Testis (tissue), 3 donors: Measurements from ENCODE around the gene TPSD1. TPM values are rescaled to one million over a fixed set of nuclear protein-coding genes. Genes with fewer than 3 reads are reported as not detected.
A peak's percentile ranks its signal among the peaks of the same experiment; 100 is the strongest.

Experiments used
- DNase-seq: peaks from one replicate; pipeline ENCODE4 v3.0.0-alpha.2; 2019
- H3K27ac ChIP-seq, 2 donors: fragments of 200-600 bp; sonication (generic); one replicate each; pipeline ENCODE4 v1.5.1; 2019
- H3K27me3 ChIP-seq: fragments of 200-600 bp; sonication (generic); one replicate; pipeline ENCODE4 v1.5.1; 2019
- H3K36me3 ChIP-seq: fragments of 200-600 bp; sonication (generic); one replicate; pipeline ENCODE4 v1.5.1; 2017; ENCODE audit warnings: low read depth; ENCODE audit errors: missing control alignments
- H3K4me1 ChIP-seq: fragments of 200-600 bp; sonication (generic); one replicate; pipeline ENCODE4 v1.5.1; 2019
- H3K4me3 ChIP-seq, 2 donors: fragments of 200-600 bp; sonication (generic); one replicate each; pipeline ENCODE4 v1.5.1; 2017 to 2019
- H3K9me3 ChIP-seq: fragments of 200-600 bp; sonication (generic); one replicate; pipeline ENCODE4 v1.5.1; 2017
- CTCF ChIP-seq, 3 experiments: fragments of 450-650 bp in 2 of 3; fragments of 200-600 bp in 1 of 3; sonication (generic) in 1 of 3; IDR thresholded peaks; one replicate each; pipeline ENCODE4 v1.5.1; 2016 to 2019; ENCODE audit warnings: antibody characterized with exemption in 3 of 3, mild to moderate bottlenecking in 2 of 3, moderate library complexity in 1 of 3
- POLR2A ChIP-seq: fragments of 450-650 bp; IDR thresholded peaks from one replicate; pipeline ENCODE4 v1.6.1; 2017; ENCODE audit warnings: antibody characterized with exemption, mild to moderate bottlenecking, moderate library complexity
- WGBS, 2 donors: methylation state at CpG; one replicate each; pipeline ENCODE4 v1.1.5; 2018; 5-methylcytosine and 5-hydroxymethylcytosine counted together
- intact Hi-C: fragments of 100-400 bp; cut with DNase I; formaldehyde crosslinking; loops from one replicate; pipeline ENCODE4 v1.15.1; 2023; ENCODE audit warnings: low total_unique reads
- polyA plus RNA-seq: library from polyadenylated mRNA; stranded (reverse); fragments of 350-450 nt; fragmentation: Illumina TruSeq; extraction: RNeasy Lipid Tissue Mini Kit (QIAGEN cat#74804); gene quantifications from one replicate; pipeline ENCODE4 v1.2.3, GENCODE V29; 2014; ENCODE audit warnings: low read depth, low replicate concordance; ENCODE audit not compliant: insufficient read depth
- total RNA-seq, 2 donors: library from RNA; depleted of rRNA; stranded (reverse); fragments of >200 nt; gene quantifications; one replicate each; pipeline ENCODE4 v1.2.3, GENCODE V29; 2016

The TPSD1 gene
- total and polyA plus RNA-seq, 3 donors from 2014 or later, result 1.1 to 1.6 (median 1.1) TPM

GRCh38 chr16:1220098-1220728 lies 35.7 kb upstream of the TPSD1 start:
- TF ChIP-seq POLR2A (no peak), CTCF (IDR thresholded peaks at IDR 0.05) (no peak)
- intact Hi-C loops, result no loop called here
- no peak for DNase-seq
- no peaks in the 10 kb centered on the region for H3K9me3 ChIP-seq
- 91 to 94% methylated on average over 11 to 55 of the region's 55 CpGs for WGBS, 2 donors
- no peak overlapping the region for H3K4me3 ChIP-seq
- H3K36me3 ChIP-seq, result no peaks in the 10 kb centered on the region
- no peaks in the 10 kb centered on the region for H3K27me3 ChIP-seq
- H3K27ac ChIP-seq, result no peak overlapping the region
- no peaks in the 10 kb centered on the region for H3K4me1 ChIP-seq

DNA sequence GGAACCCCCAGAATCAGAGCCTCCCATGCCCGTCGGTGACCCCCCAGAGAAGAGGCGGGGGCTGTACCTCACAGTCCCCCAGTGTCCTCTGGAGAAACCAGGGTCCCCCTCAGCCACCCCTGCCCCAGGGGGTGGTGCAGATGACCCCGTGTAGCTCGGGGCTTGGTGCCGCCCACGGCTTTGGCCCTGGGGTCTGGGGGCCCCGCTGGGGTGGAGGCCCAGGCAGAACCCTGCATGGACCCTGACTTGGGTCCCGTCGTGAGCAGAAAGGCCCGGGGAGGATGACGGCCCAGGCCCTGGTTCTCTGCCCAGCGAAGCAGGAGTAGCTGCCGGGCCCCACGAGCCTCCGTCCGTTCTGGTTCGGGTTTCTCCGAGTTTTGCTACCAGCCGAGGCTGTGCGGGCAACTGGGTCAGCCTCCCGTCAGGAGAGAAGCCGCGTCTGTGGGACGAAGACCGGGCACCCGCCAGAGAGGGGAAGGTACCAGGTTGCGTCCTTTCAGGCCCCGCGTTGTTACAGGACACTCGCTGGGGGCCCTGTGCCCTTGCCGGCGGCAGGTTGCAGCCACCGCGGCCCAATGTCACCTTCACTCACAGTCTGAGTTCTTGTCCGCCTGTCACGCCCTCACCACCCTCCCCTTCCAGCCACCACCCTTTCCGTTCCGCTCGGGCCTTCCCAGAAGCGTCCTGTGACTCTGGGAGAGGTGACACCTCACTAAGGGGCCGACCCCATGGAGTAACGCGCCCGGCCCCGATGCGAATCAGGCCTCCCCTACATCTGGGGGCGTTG lies 34.8 kb upstream of the TPSD1 start:
- H3K9me3 ChIP-seq, result no peaks in the 10 kb centered on the region
- WGBS, 2 donors, result 83 to 89% methylated on average over 36 to 48 of the region's 48 CpGs
- no peaks in the 10 kb centered on the region for H3K36me3 ChIP-seq
- intact Hi-C loops, result no loop called here
- no peak overlapping the region for H3K4me3 ChIP-seq
- no peak for TF ChIP-seq POLR2A
- TF ChIP-seq CTCF (IDR thresholded peaks at IDR 0.05), result no peak
- no peaks in the 10 kb centered on the region for H3K27me3 ChIP-seq
- no peak overlapping the region for H3K27ac ChIP-seq
- peaks cover 2% of the 10 kb centered on the region for H3K4me1 ChIP-seq
- DNase-seq, result no peak

DNA sequence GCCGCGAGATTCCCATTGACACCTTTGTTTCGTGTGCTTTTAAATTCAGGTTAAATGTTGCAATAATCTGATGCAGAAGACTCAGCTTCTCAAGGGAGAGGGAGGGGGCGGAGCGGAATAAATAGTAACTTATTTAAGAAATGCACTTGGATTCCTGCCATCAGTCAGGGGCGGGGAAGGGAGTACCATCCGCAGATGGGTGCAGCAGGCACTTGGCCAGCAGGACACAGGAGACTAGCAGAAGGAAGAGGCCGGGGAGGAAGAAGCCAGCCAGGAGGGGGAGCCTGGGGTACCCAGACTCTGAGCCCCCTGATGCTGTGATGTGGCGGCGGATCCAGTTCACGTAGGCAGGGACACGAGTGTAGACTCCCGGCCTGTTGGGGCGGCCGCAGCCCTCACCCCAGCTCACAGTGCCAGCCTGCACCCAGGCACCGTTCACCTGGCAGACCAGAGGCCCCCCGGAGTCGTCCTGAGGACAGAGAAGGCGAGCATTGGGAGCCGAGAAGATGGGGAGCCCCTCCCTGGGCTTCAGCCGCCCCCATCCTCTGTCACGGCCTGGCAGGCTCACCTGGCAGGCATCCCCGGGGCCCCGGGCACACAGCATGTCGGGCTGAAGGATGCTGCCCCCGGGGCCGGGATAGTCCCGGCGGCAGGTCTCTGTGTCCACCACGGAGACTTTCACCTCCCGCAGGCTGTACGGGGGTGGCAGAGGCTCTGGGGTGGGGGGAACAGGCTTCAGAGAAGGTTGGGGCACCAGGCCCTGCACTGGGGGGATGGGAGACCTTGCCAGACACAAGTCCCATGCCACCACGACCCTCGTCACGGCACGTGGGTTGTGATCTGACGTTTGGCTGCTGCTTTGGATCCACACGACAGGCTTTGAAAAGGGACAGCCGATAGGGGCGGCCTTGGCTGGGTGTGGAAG lies 34.0 kb upstream of the TPSD1 start:
- peak; percentile 72 for DNase-seq
- Histone ChIP-seq H3K27ac (no peak overlapping the region), H3K4me3 (no peak overlapping the region), H3K9me3 (no peaks in the 10 kb centered on the region), H3K4me1 (peaks cover 3% of the 10 kb centered on the region), H3K27me3 (no peaks in the 10 kb centered on the region), H3K36me3 (no peaks in the 10 kb centered on the region)
- 79 to 83% methylated on average over 24 to 40 of the region's 40 CpGs for WGBS, 2 donors
- intact Hi-C loops, result no loop called here
- no peak for TF ChIP-seq POLR2A
- no peak for TF ChIP-seq CTCF (IDR thresholded peaks at IDR 0.05)

DNA sequence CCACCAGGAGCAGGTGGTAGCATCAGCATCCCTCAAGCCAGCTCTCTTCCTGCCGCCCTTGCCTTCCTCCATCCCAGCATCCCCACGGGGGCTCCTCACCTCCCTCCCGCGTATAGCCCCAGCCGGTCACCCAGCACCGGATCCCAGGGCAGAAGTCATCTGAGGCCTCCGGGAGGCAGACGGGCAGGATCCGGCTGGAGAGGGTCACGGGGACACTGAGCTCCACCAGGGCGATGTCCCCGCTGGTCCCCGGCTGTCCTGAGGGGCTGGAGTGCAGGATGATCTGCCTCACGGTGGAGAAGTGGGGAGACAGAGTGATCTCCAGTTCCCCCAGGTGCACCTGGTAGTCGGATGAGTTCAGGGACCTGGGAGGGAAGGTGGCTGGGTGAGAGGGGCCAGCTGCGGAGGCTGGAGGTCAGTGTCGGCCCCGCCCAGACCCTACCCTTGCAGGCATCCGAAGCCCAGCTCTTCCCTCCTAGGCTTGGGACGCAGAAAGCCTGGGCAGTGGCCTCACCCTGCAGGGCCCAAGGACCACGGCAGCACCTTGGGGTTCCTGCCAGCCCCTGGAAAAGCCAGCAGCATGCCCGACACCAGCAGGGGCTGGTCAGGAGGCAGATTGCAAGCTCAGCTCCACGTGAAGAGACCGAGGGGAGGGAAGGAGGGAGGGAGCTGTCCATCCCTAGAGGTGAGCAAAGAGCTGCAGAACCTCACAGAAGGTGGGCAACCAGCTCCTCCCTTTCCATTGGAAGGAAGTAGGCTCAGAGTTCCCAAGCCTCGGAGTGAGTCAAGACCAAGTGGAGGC lies 33.1 kb upstream of the TPSD1 start:
- 66 to 87% methylated on average over 11 to 25 of the region's 25 CpGs for WGBS, 2 donors
- intact Hi-C loops, result no loop called here
- Histone ChIP-seq H3K36me3 (no peaks in the 10 kb centered on the region), H3K9me3 (no peaks in the 10 kb centered on the region), H3K27me3 (no peaks in the 10 kb centered on the region), H3K4me1 (peaks cover 3% of the 10 kb centered on the region), H3K27ac (no peak overlapping the region), H3K4me3 (no peak overlapping the region)
- no peak for TF ChIP-seq POLR2A
- TF ChIP-seq CTCF (IDR thresholded peaks at IDR 0.05), result no peak
- no peak for DNase-seq
